ENCODE measurements around the gene ADAMTS20. TPM values are rescaled to one million over a fixed set of nuclear protein-coding genes. Genes with fewer than 3 reads are reported as not detected.
"Not testable (repeated sequence)": the region's sequence is repeated elsewhere in the genome, so short reads cannot be mapped to it uniquely, and the experiment has no call there.

Gene ADAMTS20
- total RNA-seq, 1 donor from 2014 or later, result not detected

GRCh38 chr12:43352001-43352400, 200.0 kb downstream of the ADAMTS20 start:
- intact Hi-C loops (cut with DNase I), result no loop called here
- TF ChIP-seq POLR2AphosphoS5 (IDR thresholded peaks at IDR 0.05; ENCODE audit: insufficient read depth in 1 of 2, low read depth in 1 of 2) (no peak), CTCF (IDR thresholded peaks at IDR 0.05) (no peak), POLR2A (IDR thresholded peaks at IDR 0.05) (no peak)
- Histone ChIP-seq H3K27ac (no peak overlapping the region), H3K9me3 (no peaks in the 10 kb centered on the region), H3K4me3 (no peak overlapping the region), H3K36me3 (no peaks in the 10 kb centered on the region), H3K27me3 (no peaks in the 10 kb centered on the region), H3K4me1 (no peaks in the 10 kb centered on the region)
- no peak for DNase-seq (ENCODE audit: extremely low spot score in 2 of 2)

GRCh38 chr12:43349863-43350262, 202.1 kb downstream of the ADAMTS20 start:
- H3K4me3 ChIP-seq, result no peak overlapping the region

GRCh38 chr12:43348221-43348620, 203.8 kb downstream of the ADAMTS20 start:
- intact Hi-C loops (cut with DNase I), result no loop called here
- Histone ChIP-seq H3K27ac (no peak overlapping the region), H3K4me3 (no peak overlapping the region), H3K27me3 (no peaks in the 10 kb centered on the region), H3K9me3 (no peaks in the 10 kb centered on the region), H3K4me1 (no peaks in the 10 kb centered on the region), H3K36me3 (no peaks in the 10 kb centered on the region)
- TF ChIP-seq CTCF (IDR thresholded peaks at IDR 0.05) (no peak), POLR2AphosphoS5 (IDR thresholded peaks at IDR 0.05; ENCODE audit: insufficient read depth in 1 of 2, low read depth in 1 of 2) (no peak), POLR2A (IDR thresholded peaks at IDR 0.05) (no peak)
- DNase-seq (ENCODE audit: extremely low spot score in 2 of 2), result no peak

More at GRCh38 chr12:43349863-43350262, 202.1 kb downstream of the ADAMTS20 start:
- TF ChIP-seq CTCF (IDR thresholded peaks at IDR 0.05), result no peak
- no peak for TF ChIP-seq POLR2AphosphoS5 (IDR thresholded peaks at IDR 0.05; ENCODE audit: insufficient read depth in 1 of 2, low read depth in 1 of 2)
- no peak for TF ChIP-seq POLR2A (IDR thresholded peaks at IDR 0.05)
- no peak overlapping the region for H3K27ac ChIP-seq
- no peaks in the 10 kb centered on the region for H3K27me3 ChIP-seq
- DNase-seq (ENCODE audit: extremely low spot score in 2 of 2), result no peak
- H3K4me1 ChIP-seq, result no peaks in the 10 kb centered on the region
- no peaks in the 10 kb centered on the region for H3K9me3 ChIP-seq
- intact Hi-C loops (cut with DNase I), result no loop called here
- no peaks in the 10 kb centered on the region for H3K36me3 ChIP-seq

GRCh38 chr12:43347026-43347425, 205.0 kb downstream of the ADAMTS20 start:
- Histone ChIP-seq H3K27ac (no peak overlapping the region), H3K27me3 (no peaks in the 10 kb centered on the region), H3K36me3 (no peaks in the 10 kb centered on the region), H3K9me3 (no peaks in the 10 kb centered on the region), H3K4me3 (no peak overlapping the region), H3K4me1 (no peaks in the 10 kb centered on the region)
- no peak for DNase-seq (ENCODE audit: extremely low spot score in 2 of 2)
- TF ChIP-seq CTCF (IDR thresholded peaks at IDR 0.05), result no peak
- no peak for TF ChIP-seq POLR2A (IDR thresholded peaks at IDR 0.05)
- TF ChIP-seq POLR2AphosphoS5 (IDR thresholded peaks at IDR 0.05; ENCODE audit: insufficient read depth in 1 of 2, low read depth in 1 of 2), result no peak
- intact Hi-C loops (cut with DNase I), result no loop called here

- intact Hi-C loops (cut with DNase I), result no loop called here
- no peak for TF ChIP-seq CTCF (IDR thresholded peaks at IDR 0.05)
- no peak for TF ChIP-seq POLR2AphosphoS5 (IDR thresholded peaks at IDR 0.05; ENCODE audit: insufficient read depth in 1 of 2, low read depth in 1 of 2)
- TF ChIP-seq POLR2A (IDR thresholded peaks at IDR 0.05), result no peak
- Histone ChIP-seq H3K36me3 (no peaks in the 10 kb centered on the region), H3K9me3 (no peaks in the 10 kb centered on the region), H3K27ac (no peak overlapping the region), H3K4me1 (no peaks in the 10 kb centered on the region), H3K27me3 (no peaks in the 10 kb centered on the region), H3K4me3 (no peak overlapping the region)
- DNase-seq (ENCODE audit: extremely low spot score in 2 of 2), result no peak
Measured at GRCh38 chr12:43345023-43345422, 207.0 kb downstream of the ADAMTS20 start.

GRCh38 chr12:43341785-43342313, 210.2 kb downstream of the ADAMTS20 start:
- H3K4me1 ChIP-seq; H3K27ac ChIP-seq; H3K36me3 ChIP-seq; H3K9me3 ChIP-seq; DNase-seq (ENCODE audit: extremely low spot score in 2 of 2); H3K27me3 ChIP-seq; H3K4me3 ChIP-seq; intact Hi-C loops (cut with DNase I): not testable (repeated sequence)
